Smooth muscle cell (in vitro differentiated cells): ENCODE results near the gene CLEC16A. TPM values are rescaled to one million over a fixed set of nuclear protein-coding genes. Genes with fewer than 3 reads are reported as not detected.
A peak's percentile ranks its signal among the peaks of the same experiment; 100 is the strongest.

Source experiments
- DNase-seq: peaks from one replicate; lab custom pipeline; 2025; ENCODE audit not compliant: unreplicated experiment; lab: John Stamatoyannopoulos, UW
- H2AFZ ChIP-seq: fragments of 200-600 bp; sonication (generic); 2 replicates; pipeline ENCODE4 v1.6.0; 2016; ENCODE audit warnings: antibody characterized with exemption, low read depth, mild to moderate bottlenecking
- H3F3A ChIP-seq: fragments of 200-600 bp; sonication (generic); 2 replicates; pipeline ENCODE4 v1.6.0; 2017; ENCODE audit warnings: antibody characterized with exemption, low read depth
- H3K27ac ChIP-seq: fragments of 200-600 bp; sonication (generic); 2 replicates; pipeline ENCODE4 v1.5.1; 2016; ENCODE audit warnings: low read depth, mild to moderate bottlenecking
- H3K27me3 ChIP-seq: fragments of 200-600 bp; sonication (generic); 2 replicates; pipeline ENCODE4 v1.6.1; 2016; ENCODE audit warnings: low read depth, mild to moderate bottlenecking
- H3K36me3 ChIP-seq: fragments of 200-600 bp; sonication (generic); 2 replicates; pipeline ENCODE4 v1.5.1; 2016; ENCODE audit warnings: low read depth
- H3K4me1 ChIP-seq: fragments of 200-600 bp; sonication (generic); 2 replicates; pipeline ENCODE4 v1.5.1; 2016; ENCODE audit warnings: low read depth
- H3K4me2 ChIP-seq: fragments of 200-600 bp; sonication (generic); 2 replicates; pipeline ENCODE4 v1.6.0; 2016; ENCODE audit warnings: mild to moderate bottlenecking
- H3K4me3 ChIP-seq: fragments of 200-600 bp; sonication (generic); 2 replicates; pipeline ENCODE4 v1.5.1; 2016; ENCODE audit warnings: mild to moderate bottlenecking
- H3K79me2 ChIP-seq: fragments of 200-600 bp; sonication (generic); 2 replicates; pipeline ENCODE4 v1.6.0; 2016; ENCODE audit warnings: low read depth, mild to moderate bottlenecking
- H3K9ac ChIP-seq: fragments of 200-600 bp; sonication (generic); 2 replicates; pipeline ENCODE4 v1.6.0; 2016; ENCODE audit warnings: low read depth
- H3K9me3 ChIP-seq: fragments of 200-600 bp; sonication (generic); replicated peaks from 2 replicates; pipeline ENCODE4 v1.5.1; 2016; ENCODE audit warnings: low read depth
- H4K20me1 ChIP-seq: fragments of 200-600 bp; sonication (generic); 2 replicates; pipeline ENCODE4 v1.6.0; 2016; ENCODE audit warnings: low read depth
- CTCF ChIP-seq: fragments of 200-600 bp; sonication (generic); IDR thresholded peaks from 2 replicates; pipeline ENCODE4 v1.5.1; 2017; ENCODE audit warnings: borderline replicate concordance, mild to moderate bottlenecking, antibody characterized with exemption; ENCODE audit not compliant: insufficient read depth, poor library complexity, severe bottlenecking
- WGBS: methylation state at CpG from one replicate; pipeline ENCODE4 v1.1.7; 2016; ENCODE audit warnings: low lambda C conversion rate; 5-methylcytosine and 5-hydroxymethylcytosine counted together
- polyA plus RNA-seq: library from polyadenylated mRNA; unstranded; fragments of >200 nt; fragmentation: Nextera tagmentation; extraction: Ambion mirVana; gene quantifications from 2 replicates; pipeline ENCODE4 v1.2.1, GENCODE V29; 2016
- total RNA-seq: library from RNA; depleted of rRNA; stranded (reverse); fragments of >200 nt; gene quantifications from 2 replicates; pipeline ENCODE4 v1.2.3, GENCODE V29; 2014

Gene CLEC16A
- total and polyA plus RNA-seq, 2 experiments from 2014 or later, result 12.6 to 16.2 TPM

GRCh38 chr16:10972819-10973464 lies 28.6 kb downstream of the CLEC16A start:
- no peak overlapping the region for H3K9ac ChIP-seq
- no peaks in the 10 kb centered on the region for H3K36me3 ChIP-seq
- no peak overlapping the region for H2AFZ ChIP-seq
- no peak for DNase-seq
- H3K79me2 ChIP-seq, result peaks cover 3% of the 10 kb centered on the region
- peak overlapping the region; percentile 1 for H3K4me2 ChIP-seq
- H3K27ac ChIP-seq, result peak overlapping the region; percentile 21
- no peak for TF ChIP-seq CTCF
- WGBS, result 71% methylated on average over 12 of the region's 12 CpGs
- H4K20me1 ChIP-seq, result peaks cover 15% of the 10 kb centered on the region
- no peak overlapping the region for H3K4me3 ChIP-seq
- H3K9me3 ChIP-seq, result no peaks in the 10 kb centered on the region
- H3F3A ChIP-seq, result peaks cover 13% of the 10 kb centered on the region
- peaks cover 8% of the 10 kb centered on the region for H3K4me1 ChIP-seq
- no peaks in the 10 kb centered on the region for H3K27me3 ChIP-seq

- no peak overlapping the region for H3K9ac ChIP-seq
- H3K79me2 ChIP-seq, result no peaks in the 10 kb centered on the region
- no peak overlapping the region for H2AFZ ChIP-seq
- no peaks in the 10 kb centered on the region for H3K9me3 ChIP-seq
- no peak overlapping the region for H3K4me3 ChIP-seq
- H3K27me3 ChIP-seq, result no peaks in the 10 kb centered on the region
- TF ChIP-seq CTCF, result no peak
- peaks cover 13% of the 10 kb centered on the region for H3F3A ChIP-seq
- no peak overlapping the region for H3K27ac ChIP-seq
- no peaks in the 10 kb centered on the region for H3K36me3 ChIP-seq
- WGBS, result 13% methylated on average over 3 of the region's 3 CpGs
- H3K4me1 ChIP-seq, result peaks cover 8% of the 10 kb centered on the region
- H3K4me2 ChIP-seq, result no peak overlapping the region
- DNase-seq, result peak; percentile 16
- no peaks in the 10 kb centered on the region for H4K20me1 ChIP-seq
Measured at GRCh38 chr16:10976634-10977033, 32.3 kb downstream of the CLEC16A start.

GRCh38 chr16:10978124-10978523 lies 33.8 kb downstream of the CLEC16A start:
- Histone ChIP-seq H3F3A (peaks cover 3% of the 10 kb centered on the region), H3K27me3 (no peaks in the 10 kb centered on the region), H3K4me2 (no peak overlapping the region), H2AFZ (no peak overlapping the region), H3K4me1 (no peaks in the 10 kb centered on the region), H3K9me3 (no peaks in the 10 kb centered on the region), H3K36me3 (no peaks in the 10 kb centered on the region), H4K20me1 (no peaks in the 10 kb centered on the region), H3K79me2 (no peaks in the 10 kb centered on the region), H3K4me3 (no peak overlapping the region), H3K27ac (no peak overlapping the region), H3K9ac (no peak overlapping the region)
- WGBS, result 89% methylated on average over 6 of the region's 6 CpGs
- no peak for DNase-seq
- no peak for TF ChIP-seq CTCF

- Histone ChIP-seq H3K9ac (no peak overlapping the region), H3K27ac (no peak overlapping the region), H3K4me1 (no peaks in the 10 kb centered on the region), H2AFZ (no peak overlapping the region), H3K27me3 (no peaks in the 10 kb centered on the region), H3F3A (peaks cover 3% of the 10 kb centered on the region), H4K20me1 (no peaks in the 10 kb centered on the region), H3K4me2 (no peak overlapping the region), H3K4me3 (no peak overlapping the region), H3K36me3 (no peaks in the 10 kb centered on the region), H3K79me2 (no peaks in the 10 kb centered on the region), H3K9me3 (no peaks in the 10 kb centered on the region)
- no peak for TF ChIP-seq CTCF
- WGBS, result 82% methylated on average over 14 of the region's 14 CpGs
- no peak for DNase-seq
Measured at GRCh38 chr16:10978871-10979446, 34.6 kb downstream of the CLEC16A start.
